ENCODE measurements around the gene AFAP1.

AFAP1 gene

DNA sequence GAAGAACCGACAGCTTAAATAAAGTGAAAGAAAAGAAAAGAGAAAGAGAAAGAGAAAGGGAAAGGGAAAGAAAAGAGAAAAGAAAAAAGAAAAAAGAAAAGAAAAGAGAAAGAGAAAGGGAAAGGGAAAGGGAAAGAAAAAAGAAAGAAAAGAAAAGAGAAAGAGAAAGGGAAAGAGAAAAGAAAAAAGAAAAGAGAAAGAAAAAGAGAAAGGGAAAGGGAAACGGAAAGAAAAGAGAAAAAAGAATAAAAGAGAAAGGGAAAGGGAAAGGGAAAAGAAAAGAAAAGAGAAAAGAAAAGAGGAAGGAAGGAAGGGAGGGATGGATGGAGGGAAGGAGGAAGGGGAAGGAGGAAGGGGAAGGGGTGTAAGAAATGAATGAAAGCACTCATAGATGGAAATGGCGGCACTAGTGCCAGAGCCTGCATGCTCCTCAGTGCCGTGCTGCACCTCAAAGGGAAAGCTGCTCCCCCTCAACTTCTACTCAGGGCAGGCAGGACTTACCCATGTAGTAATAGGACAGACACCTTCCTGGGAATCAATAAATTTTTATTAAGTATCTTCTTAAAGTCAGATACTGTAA lies 70.7 kb downstream of the AFAP1 start:
- in situ Hi-C loops (cut with HindIII; ENCODE audit: low sequenced_read_pairs): no loop called here

GRCh38 chr4:7868436-7868775 lies 71.3 kb downstream of the AFAP1 start:
- in situ Hi-C loops (cut with HindIII; ENCODE audit: low sequenced_read_pairs): no loop called here

- in situ Hi-C loops (cut with HindIII; ENCODE audit: low sequenced_read_pairs): no loop called here
These were observed 71.8 kb downstream of the AFAP1 start for GRCh38 chr4:7867701-7868435.

DNA sequence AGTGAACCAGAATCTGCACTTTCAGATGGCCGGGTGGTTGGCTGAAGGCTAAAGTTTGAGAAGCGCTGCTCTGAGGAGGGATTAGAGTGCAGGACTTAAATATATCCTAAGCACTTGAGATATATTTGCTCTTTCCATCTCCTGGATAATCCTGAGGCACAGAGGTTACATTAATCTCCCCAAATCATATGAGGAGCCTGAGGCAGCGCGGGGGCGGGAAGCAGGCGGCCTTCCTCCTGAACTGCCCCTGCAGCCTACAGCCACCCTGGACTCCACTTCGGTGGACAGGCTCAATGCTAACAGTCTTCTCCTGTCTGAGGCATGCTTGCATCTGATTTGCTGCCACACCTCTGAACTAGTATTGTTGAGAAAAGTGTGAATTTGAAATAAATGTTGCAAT lies 72.5 kb downstream of the AFAP1 start:
- in situ Hi-C loops (cut with HindIII; ENCODE audit: low sequenced_read_pairs): no loop called here

- in situ Hi-C loops (cut with HindIII; ENCODE audit: low sequenced_read_pairs): no loop called here
These were observed 74.1 kb downstream of the AFAP1 start for GRCh38 chr4:7865533-7865932.

DNA sequence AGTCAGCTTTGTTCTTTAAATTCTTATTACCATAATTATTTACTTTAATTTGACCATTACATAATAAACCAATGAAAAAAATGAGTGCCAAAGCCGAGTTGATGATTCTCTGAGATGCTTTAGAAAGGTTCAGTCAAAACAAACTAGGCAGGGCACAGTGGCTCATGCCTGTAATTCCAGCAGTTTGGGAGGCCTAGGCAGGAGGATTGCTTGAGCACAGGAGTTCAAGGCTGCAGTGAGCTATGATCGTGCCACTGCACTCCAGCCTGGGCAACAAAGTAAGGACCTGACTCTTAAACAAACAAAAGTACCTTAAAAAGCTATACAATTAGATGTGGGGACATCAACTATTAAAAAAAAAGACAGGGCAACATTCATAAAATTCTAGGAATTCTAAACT lies 75.0 kb downstream of the AFAP1 start:
- in situ Hi-C loops (cut with HindIII; ENCODE audit: low sequenced_read_pairs): no loop called here

- in situ Hi-C loops (cut with HindIII; ENCODE audit: low sequenced_read_pairs): no loop called here
These were observed 75.6 kb downstream of the AFAP1 start for GRCh38 chr4:7863911-7864681.

DNA sequence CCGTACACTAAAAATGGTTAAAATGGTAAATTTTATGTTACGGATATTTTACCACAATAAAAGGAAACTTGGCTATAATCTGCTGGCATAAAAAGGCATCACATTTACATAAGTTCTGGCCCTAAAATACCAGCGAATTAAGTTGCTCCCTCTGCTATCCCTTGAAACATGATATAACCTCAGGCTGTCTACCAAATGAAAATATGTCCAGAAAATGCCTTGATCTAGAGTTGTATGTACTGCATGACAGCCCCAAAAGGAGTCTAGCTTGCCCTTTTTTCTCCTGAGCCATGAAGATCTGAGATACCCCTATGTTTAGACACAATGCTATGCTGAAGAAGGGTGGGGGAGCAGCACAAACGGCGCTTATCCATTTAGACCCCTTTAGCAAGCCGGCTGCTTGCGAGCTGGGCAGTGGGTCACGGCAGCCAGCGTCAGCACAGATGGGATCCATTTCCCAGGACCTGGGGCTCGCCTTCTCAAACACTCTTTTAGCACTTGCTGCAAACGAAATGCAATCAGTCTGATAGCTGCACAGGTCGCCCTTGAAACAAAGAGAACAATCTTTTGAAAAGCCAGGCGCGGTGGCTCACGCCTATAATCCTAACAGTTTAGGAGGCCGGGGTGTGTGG lies 77.0 kb downstream of the AFAP1 start:
- in situ Hi-C loops (cut with HindIII; ENCODE audit: low sequenced_read_pairs): no loop called here

- in situ Hi-C loops (cut with HindIII; ENCODE audit: low sequenced_read_pairs): no loop called here
These were observed 78.2 kb downstream of the AFAP1 start for GRCh38 chr4:7861440-7861881.

DNA sequence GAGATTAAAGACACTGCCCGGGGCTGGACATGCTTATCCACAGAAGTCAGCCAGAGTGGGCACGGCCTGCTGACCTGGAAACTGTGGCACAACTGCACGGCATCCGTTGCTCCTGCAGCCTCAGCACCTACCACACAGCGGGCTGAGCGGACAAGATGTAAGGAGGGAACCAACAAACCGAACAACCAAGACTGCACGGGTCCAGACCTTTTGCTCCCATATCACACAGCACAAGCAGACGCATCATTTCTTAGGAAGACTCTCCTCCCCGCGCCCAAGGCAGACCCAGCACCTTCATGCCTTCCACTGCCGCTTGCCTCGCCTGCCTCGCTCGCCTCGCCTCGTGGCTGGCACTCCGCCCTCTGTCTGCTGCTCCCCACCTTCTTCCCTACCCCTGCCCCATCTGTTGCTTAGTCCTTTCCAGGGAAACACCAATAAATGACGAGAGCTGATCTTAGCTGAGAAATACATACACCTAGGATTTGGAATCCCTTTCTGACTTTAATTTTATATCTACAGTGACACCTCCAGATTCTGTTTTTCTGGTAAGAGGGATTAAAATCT lies 79.0 kb downstream of the AFAP1 start:
- in situ Hi-C loops (cut with HindIII; ENCODE audit: low sequenced_read_pairs): no loop called here

DNA sequence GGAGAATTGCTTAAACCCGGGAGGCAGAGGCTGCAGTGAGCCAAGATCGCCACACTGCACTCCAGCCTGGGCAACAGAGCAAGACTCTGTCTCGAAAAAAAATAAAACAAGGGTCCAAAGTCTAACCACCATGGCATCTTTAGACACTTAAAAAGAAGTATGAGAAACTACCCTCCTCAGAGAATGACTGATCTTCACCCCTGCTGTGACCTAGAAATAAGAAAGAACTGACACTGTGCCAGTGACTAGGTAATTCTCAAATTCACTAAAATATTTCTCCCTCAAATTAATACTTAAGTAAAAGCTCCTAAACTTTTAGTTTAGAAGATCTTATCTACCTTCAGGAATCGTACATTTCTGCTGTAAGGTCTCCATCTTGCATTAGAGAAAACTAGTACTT lies 80.3 kb downstream of the AFAP1 start:
- in situ Hi-C loops (cut with HindIII; ENCODE audit: low sequenced_read_pairs): no loop called here

DNA sequence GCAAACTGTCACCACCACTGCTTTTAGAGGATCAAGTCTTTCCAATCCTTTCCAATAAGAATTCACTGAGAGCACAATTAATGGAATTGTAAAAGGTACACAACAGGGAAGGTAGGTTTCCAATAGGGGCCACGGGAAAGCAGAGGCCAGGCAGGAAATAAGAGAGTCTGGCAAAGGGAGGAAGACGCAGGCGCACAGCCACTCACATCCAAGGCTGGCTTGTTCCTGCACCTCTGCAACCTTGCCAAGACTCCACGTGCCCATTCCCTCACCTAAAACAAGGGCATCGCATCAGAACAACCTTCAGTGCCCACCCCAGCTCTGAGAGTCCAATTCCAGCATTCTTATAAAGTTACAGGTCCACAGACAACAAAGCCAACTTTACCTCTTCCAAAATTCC lies 81.2 kb downstream of the AFAP1 start:
- in situ Hi-C loops (cut with HindIII; ENCODE audit: low sequenced_read_pairs): no loop called here

DNA sequence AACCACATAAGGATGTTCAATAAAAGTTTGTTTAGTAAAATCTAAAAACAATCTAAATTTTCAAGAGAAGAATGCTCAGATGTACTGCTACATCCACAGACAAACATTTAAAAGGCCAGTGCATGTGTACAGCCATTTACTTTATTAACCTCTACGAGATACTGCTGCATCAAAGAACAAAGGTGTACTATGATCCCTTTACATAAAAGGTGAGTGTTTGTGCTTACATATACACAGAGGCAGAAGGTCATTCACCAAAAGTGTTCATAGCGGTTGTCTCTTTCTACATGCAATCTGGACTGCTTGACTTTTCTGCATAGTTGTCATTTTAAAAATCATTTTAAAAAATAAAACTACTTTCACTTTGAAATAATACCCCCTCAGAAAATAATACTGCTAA lies 81.7 kb downstream of the AFAP1 start:
- in situ Hi-C loops (cut with HindIII; ENCODE audit: low sequenced_read_pairs): no loop called here

DNA sequence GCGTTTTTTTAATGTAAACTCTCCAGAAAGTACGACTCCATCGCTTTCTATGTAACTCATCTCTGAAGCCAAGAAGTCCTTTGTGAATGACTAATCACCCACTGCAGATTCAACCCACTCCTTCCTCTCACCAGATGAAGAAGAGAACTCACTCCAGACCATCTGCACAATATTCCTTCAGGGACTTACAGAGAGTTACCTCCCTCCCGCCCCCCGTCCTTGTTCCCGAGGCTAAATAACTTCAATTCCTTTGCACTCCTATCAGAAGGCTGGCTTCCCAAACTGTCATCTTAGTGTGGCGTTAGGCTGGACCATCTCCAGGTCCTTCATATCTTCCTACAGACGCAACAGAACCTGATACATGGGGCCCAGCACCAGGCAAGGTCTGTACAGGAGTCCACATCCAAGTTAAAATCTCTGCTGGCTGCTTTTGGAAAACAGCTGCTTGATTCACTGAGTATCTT lies 82.4 kb downstream of the AFAP1 start:
- in situ Hi-C loops (cut with HindIII; ENCODE audit: low sequenced_read_pairs): no loop called here

- in situ Hi-C loops (cut with HindIII; ENCODE audit: low sequenced_read_pairs): no loop called here
These were observed 83.9 kb downstream of the AFAP1 start for GRCh38 chr4:7855731-7856130.

DNA sequence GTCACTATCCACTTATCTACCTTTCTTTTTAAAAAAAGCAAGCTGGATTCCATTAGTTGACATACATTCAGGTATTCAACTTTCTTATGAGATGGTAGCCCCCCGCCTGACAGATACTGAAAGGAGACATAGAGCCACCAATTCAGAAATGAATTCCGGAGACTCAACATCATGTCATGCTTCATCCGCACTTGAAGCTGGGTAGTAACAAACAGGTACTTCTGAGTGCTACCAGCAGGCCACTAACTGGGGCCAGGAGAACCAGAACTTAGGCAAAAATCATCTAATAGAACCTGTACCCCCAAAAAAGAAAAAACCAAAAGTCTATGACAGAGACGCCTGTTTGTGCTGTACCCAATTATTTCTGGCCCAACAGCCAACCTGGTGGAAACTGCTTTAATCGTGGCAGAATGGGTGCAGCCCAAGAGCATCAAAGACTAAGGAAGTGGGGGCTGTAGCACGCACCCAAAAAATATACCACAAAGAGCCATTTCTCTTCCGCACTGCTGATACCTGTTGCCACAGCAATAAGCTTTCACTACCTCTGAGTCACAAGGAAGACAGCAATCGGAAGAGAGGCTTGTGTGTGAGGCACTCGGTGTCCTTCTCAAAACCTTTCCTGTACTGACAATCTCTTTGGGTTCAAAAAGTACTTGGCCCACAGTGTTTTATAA lies 84.8 kb downstream of the AFAP1 start:
- in situ Hi-C loops (cut with HindIII; ENCODE audit: low sequenced_read_pairs): no loop called here

DNA sequence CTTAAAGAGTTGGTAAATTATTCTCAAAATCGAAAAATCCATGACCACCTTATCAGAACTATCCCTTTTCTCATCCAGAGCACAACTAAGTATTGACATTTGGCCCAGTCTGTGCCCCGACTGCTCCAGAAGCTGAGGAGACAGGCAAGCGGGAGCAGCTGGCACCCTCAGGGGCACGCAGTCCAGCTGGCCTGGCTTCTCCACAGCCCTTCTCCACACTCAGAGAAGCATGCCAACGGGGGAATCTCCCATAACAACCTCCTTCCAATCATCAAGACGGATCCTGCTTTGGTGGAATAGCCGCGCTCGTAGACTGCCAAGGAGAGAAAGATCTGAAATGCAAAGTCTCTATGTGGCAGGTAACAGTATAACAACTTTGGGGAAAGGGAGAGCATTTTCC lies 85.4 kb downstream of the AFAP1 start:
- in situ Hi-C loops (cut with HindIII; ENCODE audit: low sequenced_read_pairs): no loop called here

- in situ Hi-C loops (cut with HindIII; ENCODE audit: low sequenced_read_pairs): no loop called here
These were observed 86.4 kb downstream of the AFAP1 start for GRCh38 chr4:7853271-7853670.

- in situ Hi-C loops (cut with HindIII; ENCODE audit: low sequenced_read_pairs): no loop called here
These were observed 87.0 kb downstream of the AFAP1 start for GRCh38 chr4:7852568-7853185.

- in situ Hi-C loops (cut with HindIII; ENCODE audit: low sequenced_read_pairs): no loop called here
These were observed 89.2 kb downstream of the AFAP1 start for GRCh38 chr4:7850489-7850888.
